Lower lobe of right lung (tissue), 2 donors: ENCODE data around the gene ESPNL. TPM values are rescaled to one million over a fixed set of nuclear protein-coding genes. Genes with fewer than 3 reads are reported as not detected.
A peak's percentile ranks its signal among the peaks of the same experiment; 100 is the strongest.

Experiments
- ATAC-seq, 2 donors: fragments of 200-7000 bp; cut with Tn5 transposase; one replicate each; pipeline ENCODE4 v1.9.1; 2020 to 2022; ENCODE audit warnings: mild to moderate bottlenecking in 2 of 2, moderate library complexity in 2 of 2
- DNase-seq: peaks from one replicate; pipeline ENCODE4 v3.0.0-alpha.2; 2020
- H3K27ac ChIP-seq: fragments of 200-600 bp; one replicate; pipeline ENCODE4 v1.8.0; 2022
- H3K27me3 ChIP-seq: fragments of 200-600 bp; one replicate; pipeline ENCODE4 v1.8.0; 2022; ENCODE audit warnings: low read depth
- H3K36me3 ChIP-seq: fragments of 200-600 bp; one replicate; pipeline ENCODE4 v1.8.0; 2022; ENCODE audit warnings: mild to moderate bottlenecking
- H3K4me1 ChIP-seq: fragments of 200-600 bp; one replicate; pipeline ENCODE4 v1.8.0; 2022
- H3K4me3 ChIP-seq: fragments of 200-600 bp; one replicate; pipeline ENCODE4 v1.8.0; 2022; ENCODE audit warnings: mild to moderate bottlenecking
- H3K9me3 ChIP-seq: fragments of 200-600 bp; one replicate; pipeline ENCODE4 v1.8.0; 2022
- CTCF ChIP-seq: fragments of 200-600 bp; IDR thresholded peaks from one replicate; pipeline ENCODE4 v1.8.0; 2022; ENCODE audit warnings: antibody characterized with exemption, mild to moderate bottlenecking
- intact Hi-C: fragments of 100-400 bp; cut with DNase I; formaldehyde crosslinking; loops from one replicate; pipeline ENCODE4 v1.11.0; 2022
- total RNA-seq: library from RNA; stranded (reverse); fragmentation: NEBNext Ultra II Directional; extraction: Animal tissue kit (Norgen Biotek cat#: 25700); gene quantifications from one replicate; pipeline ENCODE4 v1.2.1, GENCODE V29; 2021
- donor health status: DM: no; HTN: yes; CAD: no; lungs with severe emphysema.

ESPNL gene
- total RNA-seq, 1 donor from 2014 or later: 0.09 TPM

GRCh38 chr2:238155761-238156694, 55.9 kb downstream of the ESPNL start:
- Histone ChIP-seq H3K9me3 (no peaks in the 10 kb centered on the region), H3K4me1 (peaks cover 11% of the 10 kb centered on the region), H3K4me3 (no peak overlapping the region), H3K27ac (no peak overlapping the region), H3K36me3 (no peaks in the 10 kb centered on the region), H3K27me3 (peaks cover 21% of the 10 kb centered on the region)
- peak; percentile 22 for DNase-seq
- no peak for TF ChIP-seq CTCF
- ATAC-seq: no peak
- intact Hi-C loops: no loop called here

GRCh38 chr2:238157506-238158017, 57.4 kb downstream of the ESPNL start:
- Histone ChIP-seq H3K27ac (no peak overlapping the region), H3K4me1 (peaks cover 11% of the 10 kb centered on the region), H3K36me3 (no peaks in the 10 kb centered on the region), H3K27me3 (peaks cover 35% of the 10 kb centered on the region), H3K4me3 (no peak overlapping the region), H3K9me3 (no peaks in the 10 kb centered on the region)
- no peak for TF ChIP-seq CTCF
- DNase-seq (no peak), ATAC-seq (no peak)
- intact Hi-C loops: no loop called here

- H3K27me3 ChIP-seq: peaks cover 40% of the 10 kb centered on the region
- H3K27ac ChIP-seq: no peak overlapping the region
- no peak overlapping the region for H3K4me3 ChIP-seq
- no peaks in the 10 kb centered on the region for H3K9me3 ChIP-seq
- H3K4me1 ChIP-seq: peaks cover 11% of the 10 kb centered on the region
- no peak for ATAC-seq
- intact Hi-C loops: no loop called here
- no peak for TF ChIP-seq CTCF
- peak; percentile 41 for DNase-seq
- H3K36me3 ChIP-seq: no peaks in the 10 kb centered on the region
These were observed 57.9 kb downstream of the ESPNL start for GRCh38 chr2:238158018-238158508.

GRCh38 chr2:238158509-238159070, 58.5 kb downstream of the ESPNL start, which contains the start of gene ERFE:
ERFE (plus strand) TSS chr2:238158970; CDS start chr2:238159008, 38 bp downstream.
- intact Hi-C loops: no loop called here
- Histone ChIP-seq H3K27ac (no peak within 1 kb of the TSS), H3K27me3 (peaks cover 45% of the 10 kb centered on the region), H3K9me3 (no peaks in the 10 kb centered on the region), H3K4me3 (peak within 1 kb of the TSS; percentile 31), H3K36me3 (no peaks in the 10 kb centered on the region), H3K4me1 (peaks cover 11% of the 10 kb centered on the region)
- ATAC-seq (peak; percentile 43 to 68), DNase-seq (peak; percentile 42)
- peak; percentile 40 for TF ChIP-seq CTCF

GRCh38 chr2:238159071-238159539, 59.0 kb downstream of the ESPNL start:
- peaks cover 49% of the 10 kb centered on the region for H3K27me3 ChIP-seq
- peak overlapping the region; percentile 31 for H3K4me3 ChIP-seq
- H3K36me3 ChIP-seq: no peaks in the 10 kb centered on the region
- H3K27ac ChIP-seq: no peak overlapping the region
- TF ChIP-seq CTCF: no peak
- H3K9me3 ChIP-seq: no peaks in the 10 kb centered on the region
- ATAC-seq (peak in 1 of 2 donors; percentile 32), DNase-seq (no peak)
- intact Hi-C loops: no loop called here
- H3K4me1 ChIP-seq: peaks cover 11% of the 10 kb centered on the region
